NCI-H510A (cell line): ENCODE results near the gene KRTAP5-3.
"Not testable (repeated sequence)": the region's sequence is repeated elsewhere in the genome, so short reads cannot be mapped to it uniquely, and the experiment has no call there.

Experiments
- DNase-seq: peaks from one replicate; lab custom pipeline; 2025; lab: John Stamatoyannopoulos, UW

KRTAP5-3 gene

DNA sequence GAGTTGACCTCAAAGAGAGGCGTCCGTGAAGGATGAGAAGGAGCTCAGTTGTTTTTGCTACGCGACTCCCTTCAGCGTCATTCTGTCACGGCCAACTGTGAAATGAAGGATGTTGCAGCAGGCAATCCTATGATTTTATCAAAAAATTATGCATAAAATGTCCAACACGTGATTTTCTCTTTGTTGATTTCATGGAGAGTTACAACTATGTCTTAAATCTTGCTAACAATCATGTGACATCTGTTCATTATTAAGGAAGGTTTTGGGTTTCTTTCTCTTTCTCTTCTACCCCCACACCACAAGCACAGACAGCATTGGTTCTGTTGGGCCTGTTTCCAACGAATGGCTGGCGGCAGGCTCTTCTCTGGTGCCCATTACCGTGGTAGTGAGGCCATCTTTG lies 10.0 kb upstream of the KRTAP5-3 start:
- no peak for DNase-seq

DNA sequence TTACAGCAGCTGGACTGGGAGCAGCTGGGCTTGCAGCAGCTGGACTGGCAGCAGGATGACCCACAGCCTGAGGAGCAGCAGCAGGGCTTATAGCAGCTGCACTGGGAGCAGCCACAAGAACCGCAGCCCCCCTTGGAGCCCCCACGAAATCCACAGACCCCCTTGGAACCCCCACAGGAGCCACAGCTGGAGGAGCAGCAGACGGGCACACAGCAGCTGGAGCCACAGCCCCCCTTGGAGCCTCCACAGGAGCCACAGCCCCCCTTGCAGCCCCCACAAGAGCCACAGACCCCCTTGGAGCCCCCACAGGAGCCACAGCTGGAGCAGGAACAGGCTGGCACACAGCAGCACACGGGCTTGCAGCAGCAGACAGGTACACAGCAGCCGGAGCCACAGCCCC lies 362 bp downstream of the KRTAP5-3 start:
- DNase-seq = not testable (repeated sequence)

DNA sequence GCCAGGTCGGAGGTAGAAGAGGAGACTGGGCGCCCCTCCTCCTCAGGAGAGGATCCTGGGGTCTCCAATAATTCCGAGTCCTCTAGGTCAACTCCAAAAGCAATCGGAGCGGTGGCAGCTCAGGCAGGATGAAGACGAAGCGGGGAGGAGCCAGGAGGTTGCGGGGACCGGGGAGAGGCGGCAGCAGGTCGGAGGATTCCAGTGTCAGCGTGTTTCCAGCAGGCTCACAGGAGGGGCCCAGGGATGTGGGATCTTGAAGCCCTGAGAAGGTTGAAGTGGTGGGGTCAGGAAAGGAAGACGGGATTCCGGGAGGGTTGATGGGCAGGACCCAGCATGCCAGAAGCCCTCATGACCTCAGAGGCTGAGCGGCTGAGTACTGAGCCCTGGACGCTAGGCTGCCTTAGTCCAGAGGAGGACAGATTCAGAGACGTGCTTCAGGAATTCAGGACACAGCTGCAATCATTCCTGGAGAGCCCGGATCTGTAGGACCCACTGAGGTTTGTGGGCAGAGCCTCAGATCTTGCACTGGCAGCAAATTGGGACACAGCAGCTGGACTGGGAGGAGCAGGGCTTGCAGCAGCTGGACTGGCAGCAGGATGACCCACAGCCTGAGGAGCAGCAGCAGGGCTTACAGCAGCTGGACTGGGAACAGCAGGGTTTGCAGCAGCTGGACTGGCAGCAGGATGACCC lies 962 bp downstream of the KRTAP5-3 start:
- not testable (repeated sequence) for DNase-seq

DNA sequence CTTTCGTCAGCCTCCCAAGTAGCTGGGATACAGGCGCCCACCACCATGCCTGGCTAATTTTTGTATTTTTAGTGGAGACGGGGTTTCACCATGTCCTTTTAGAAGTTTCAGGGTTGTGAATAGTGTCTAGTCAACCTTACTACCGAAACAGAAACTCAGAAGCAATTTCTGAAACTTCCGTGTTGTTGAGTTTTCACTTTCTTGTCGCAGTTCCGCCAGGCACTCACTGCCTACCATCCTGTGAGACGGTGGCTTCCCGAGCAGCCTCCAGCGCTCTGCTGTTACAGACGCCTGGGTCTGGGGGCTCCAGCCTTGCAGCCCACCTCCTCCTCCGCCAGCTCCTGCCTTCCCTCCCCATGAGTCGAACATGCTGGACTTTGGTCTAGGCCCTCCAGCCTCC lies 2.3 kb downstream of the KRTAP5-3 start:
- DNase-seq = not testable (repeated sequence)

DNA sequence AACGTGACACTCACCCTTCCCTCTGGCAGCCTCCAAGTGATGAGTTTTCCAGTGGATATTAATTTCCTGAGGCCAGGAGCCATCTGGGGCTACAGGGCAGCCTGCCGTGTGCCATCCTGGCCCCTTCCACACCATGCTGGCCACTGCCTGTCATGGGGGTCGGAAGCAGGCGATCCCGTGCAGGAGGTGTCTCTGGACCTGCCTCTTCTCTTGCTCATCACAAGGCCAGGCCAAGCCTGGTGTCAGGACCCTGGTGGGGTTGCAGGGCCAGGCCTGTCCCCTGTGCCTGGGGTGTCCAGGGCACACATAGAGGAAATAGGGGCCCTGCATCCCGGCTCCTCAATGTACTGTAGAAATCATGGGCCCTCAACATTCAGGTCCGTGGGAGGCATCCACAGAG lies 3.6 kb downstream of the KRTAP5-3 start:
- no peak for DNase-seq

DNA sequence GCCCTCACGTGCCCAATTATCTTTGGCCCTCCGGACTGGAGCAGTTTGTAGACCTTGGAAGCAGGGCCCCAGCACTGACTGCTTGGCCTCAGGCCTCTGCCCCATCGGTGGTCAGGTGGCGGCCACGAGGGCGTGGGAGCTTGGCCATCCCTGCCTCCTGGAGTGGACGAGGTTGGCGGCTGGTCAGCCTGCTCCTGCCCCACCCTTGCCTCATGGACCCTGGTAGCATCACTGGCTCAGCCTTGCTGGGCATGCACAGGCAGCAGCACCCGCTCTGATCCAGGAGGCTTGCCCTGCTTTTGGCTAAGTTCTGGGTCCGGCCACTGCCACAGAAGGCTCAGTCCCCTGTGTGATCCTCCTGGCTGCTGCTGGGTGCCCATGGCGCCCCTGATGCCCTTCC lies 4.1 kb downstream of the KRTAP5-3 start:
- DNase-seq = no peak

DNA sequence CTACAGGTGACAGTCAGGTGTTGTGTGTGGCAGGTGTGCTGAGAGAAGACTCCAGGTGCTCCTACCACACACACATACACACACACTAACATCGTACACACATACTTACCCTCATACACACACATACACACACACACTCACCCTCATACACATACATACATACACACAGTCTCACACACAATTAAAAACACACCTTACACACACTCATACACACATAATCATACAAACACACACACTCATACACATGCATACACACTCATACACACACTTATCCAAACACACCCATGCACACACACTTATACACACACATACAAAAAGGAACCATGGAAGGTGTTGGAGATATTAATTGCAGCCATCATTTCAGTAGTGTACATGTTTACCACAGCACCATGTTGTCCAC lies 4.6 kb downstream of the KRTAP5-3 start:
- DNase-seq = no peak

DNA sequence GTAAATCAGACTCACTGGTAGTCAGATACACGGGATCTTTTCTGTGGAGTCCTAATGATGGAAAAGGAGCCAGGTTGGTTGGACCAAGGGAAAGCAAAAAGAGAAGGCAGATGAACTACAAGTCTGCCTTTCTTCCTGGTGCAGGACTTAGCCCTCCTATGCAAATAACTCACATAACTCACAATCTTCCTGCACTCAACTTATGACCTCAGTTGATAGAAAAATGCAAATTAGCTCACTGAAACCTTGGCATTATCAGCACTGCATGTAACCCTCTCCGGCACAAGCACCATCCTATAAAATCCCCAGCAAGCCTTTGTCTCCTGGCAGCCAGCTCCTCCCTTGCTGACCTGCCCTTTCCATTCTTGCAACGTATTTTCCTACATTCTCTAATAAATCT lies 6.6 kb downstream of the KRTAP5-3 start:
- not testable (repeated sequence) for DNase-seq

DNA sequence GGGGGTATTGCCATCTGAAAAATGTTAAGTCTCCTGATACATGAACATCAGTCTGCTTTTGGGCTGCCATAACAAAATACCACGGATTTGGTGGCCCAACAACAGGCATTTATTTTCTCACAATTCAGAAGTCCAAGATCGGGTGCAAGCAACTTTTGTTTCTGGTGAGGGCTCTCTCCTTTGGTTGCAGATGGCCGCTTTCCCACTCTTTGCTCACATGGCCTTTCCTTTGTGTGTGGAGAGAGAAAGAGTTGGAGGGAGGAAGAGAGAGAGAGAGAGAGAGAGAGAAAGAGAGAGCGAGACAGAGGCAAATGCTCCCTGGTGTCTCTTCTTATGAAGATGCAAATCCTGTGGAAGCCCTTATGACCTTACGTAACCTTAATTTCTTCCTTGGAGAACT lies 7.6 kb downstream of the KRTAP5-3 start:
- no peak for DNase-seq

DNA sequence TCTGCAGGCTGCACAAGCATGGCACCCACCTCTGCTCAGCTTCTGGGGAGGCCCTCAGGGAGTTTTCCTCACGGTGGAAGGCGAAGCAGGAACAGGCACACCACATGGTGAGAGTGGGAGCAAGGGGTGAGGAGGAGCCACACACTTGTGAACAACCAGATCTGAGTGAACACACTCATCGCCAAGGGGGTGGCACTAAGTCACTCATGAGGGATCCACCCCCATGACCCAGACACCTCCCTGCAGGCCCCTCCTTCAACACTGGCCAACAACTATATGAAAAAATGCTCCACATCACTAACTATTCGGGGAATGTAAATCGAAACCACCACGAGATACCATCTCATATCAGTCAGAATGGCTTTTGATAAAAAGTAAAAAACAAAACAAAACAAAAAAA lies 9.4 kb downstream of the KRTAP5-3 start:
- DNase-seq = no peak

DNA sequence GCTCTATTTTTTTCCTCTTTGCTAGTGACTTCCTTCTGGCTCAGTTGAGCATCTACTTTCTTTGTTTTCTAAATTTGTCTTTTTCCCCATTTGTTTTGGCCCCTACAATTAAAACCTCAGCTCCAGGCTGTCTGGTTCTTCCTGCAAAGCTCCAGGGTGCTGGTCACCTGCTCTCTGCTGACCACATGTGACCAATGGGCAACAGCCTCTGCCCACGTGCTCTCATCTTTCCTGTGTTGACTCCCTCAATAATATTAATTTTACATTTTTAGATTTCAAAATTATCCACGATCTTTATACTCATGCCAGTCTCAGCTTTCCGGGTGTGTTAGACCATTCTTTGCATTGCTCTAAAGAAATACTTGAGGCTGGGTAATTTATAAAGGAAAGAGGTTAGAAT lies 9.9 kb downstream of the KRTAP5-3 start:
- DNase-seq = not testable (repeated sequence)

DNA sequence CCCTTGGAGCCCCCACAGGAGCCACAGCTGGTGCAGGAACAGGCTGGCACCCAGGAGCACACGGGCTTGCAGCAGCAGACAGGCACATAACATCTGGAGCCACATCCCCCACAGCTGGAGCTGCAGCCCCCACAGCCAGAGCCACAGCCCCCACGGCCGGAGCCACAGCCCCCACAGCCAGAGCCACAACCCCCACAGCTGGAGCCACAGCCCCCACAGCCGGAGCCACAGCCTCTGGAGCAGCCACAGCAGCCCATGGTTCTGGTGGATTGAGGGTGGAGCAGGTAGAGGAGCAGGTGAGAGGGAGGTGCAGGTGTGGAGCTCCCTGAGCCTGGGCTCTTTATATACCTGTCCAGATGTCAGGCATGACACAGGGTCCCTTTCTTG lies 10.3 kb downstream of the KRTAP5-3 start, which contains the start of gene KRTAP5-2:
KRTAP5-2 (minus strand) TSS at position 301 of the 387 bp plus-strand sequence; CDS start at position 257, 44 bp downstream.
- no peak for DNase-seq

DNA sequence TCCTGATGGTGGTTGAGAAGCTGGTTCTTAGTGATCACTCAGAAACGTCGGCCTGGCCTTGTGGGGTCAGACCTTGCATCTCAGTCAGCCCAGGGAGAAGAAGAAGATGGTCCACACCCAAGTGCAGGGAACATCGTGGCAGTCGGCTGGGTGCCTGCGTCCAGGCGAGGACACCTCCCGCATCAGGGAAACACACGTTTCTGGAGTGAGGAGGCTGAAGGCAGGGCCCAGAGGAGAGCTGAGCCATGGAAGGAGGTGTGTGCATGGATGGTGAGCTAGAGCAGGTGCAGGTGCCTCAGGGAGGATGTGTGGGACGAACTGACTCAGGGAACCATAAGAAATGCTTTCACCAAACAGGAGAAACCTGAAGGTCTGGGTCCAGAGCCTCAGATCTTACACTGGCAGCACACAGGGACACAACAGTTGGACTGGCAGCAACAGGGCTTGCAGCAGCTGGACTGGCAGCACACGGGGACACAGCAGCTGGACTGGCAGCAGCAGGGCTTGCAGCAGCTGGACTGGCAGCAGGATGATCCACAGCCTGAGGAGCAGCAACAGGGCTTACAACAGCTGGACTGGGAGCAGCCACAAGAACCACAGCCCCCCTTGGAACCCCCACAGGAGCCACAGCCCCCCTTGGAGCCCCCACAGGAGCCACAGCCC lies 10.8 kb downstream of the KRTAP5-3 start:
- DNase-seq = no peak

DNA sequence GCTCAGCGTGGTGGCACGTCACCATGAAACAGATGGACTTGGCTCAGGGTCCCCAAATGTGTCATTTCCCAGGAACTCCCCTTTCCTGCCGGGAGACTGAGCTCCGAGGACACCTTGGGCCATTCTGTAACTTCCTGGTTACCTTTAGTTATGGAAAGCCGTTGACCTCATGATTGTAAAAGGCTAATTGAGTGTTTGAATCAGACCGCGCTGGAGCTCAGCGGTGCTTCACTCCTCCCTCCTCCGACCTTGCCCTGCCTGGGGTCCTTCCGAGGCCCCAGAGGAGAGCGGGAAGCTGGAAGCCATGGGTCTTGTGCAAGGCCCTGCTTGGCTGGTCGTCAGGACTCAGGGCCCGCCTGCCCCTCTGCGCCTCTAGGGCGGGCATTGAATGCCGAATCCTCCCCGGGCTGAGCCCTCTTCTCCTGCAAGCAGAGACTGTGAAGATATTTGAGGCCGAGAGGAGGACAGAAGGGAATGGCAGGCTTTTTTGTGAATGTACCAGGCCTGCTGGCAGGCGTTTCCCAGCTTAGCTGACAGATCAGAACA lies 11.6 kb downstream of the KRTAP5-3 start:
- not testable (repeated sequence) for DNase-seq

DNA sequence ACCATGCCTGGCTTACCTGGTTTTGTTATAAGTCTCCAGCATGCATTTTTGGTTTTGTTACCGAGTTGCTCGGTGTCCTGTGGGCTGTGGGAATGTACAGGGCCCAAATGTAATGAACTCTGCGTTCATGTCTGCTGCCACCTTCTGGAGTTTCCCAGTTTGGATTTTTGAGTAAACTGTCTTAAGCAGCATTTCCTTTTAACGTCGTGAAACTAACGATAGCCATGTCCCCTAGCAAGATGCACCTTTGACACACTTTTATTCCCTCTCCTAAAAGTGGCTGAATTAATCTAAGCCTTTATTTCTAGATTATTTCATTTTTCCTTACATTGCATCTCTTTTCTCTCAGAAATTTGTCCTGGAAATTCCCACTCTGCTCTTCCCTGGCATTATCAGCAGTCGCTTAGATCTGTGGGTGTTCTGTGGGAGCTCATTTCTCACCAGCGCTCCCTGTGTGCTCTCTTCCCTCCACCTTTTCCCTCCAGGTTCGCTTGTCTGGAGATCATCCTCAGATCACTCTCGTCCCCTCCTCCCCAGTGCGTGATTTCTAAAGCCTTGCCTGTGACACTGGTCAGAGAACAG lies 12.2 kb downstream of the KRTAP5-3 start:
- DNase-seq = not testable (repeated sequence)

DNA sequence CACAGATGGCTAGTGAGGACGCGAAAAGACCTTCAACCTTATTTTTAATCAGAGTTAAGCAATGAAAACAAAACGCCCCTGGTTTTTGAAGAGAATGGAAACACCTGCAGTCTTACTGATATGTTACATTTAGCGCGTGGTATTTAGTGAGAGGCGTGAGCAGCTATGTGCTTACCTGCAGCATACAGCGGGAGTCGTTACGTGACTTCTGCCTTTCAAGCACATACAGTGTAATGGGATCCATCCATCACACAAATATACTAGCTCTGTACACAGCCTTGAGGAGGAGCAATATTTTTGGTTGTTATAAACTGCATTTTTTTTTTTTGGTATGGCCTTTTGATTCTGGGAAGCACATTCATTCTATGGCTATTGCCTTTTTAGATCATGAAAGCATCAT lies 15.6 kb downstream of the KRTAP5-3 start:
- no peak for DNase-seq

DNA sequence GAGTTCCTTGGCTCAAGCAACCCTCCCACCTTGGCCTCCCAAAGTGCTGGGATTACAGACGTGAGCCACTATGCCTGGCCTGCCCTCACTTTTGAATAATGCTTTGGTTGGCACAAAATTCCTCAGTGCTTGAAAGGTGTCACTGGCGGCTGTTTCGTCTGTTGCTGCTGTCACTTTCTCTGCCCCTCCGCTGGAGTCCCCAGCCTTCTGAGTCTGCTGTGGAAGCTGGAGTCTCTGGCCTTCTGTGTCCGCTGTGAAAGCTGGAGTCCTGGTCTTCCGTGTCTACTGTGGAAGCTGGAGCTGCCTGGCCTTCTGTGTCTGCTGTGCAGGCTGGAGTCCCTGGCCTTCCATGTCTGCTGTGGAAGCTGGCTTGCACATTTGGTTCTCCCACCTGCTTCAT lies 18.3 kb downstream of the KRTAP5-3 start:
- DNase-seq = no peak

DNA sequence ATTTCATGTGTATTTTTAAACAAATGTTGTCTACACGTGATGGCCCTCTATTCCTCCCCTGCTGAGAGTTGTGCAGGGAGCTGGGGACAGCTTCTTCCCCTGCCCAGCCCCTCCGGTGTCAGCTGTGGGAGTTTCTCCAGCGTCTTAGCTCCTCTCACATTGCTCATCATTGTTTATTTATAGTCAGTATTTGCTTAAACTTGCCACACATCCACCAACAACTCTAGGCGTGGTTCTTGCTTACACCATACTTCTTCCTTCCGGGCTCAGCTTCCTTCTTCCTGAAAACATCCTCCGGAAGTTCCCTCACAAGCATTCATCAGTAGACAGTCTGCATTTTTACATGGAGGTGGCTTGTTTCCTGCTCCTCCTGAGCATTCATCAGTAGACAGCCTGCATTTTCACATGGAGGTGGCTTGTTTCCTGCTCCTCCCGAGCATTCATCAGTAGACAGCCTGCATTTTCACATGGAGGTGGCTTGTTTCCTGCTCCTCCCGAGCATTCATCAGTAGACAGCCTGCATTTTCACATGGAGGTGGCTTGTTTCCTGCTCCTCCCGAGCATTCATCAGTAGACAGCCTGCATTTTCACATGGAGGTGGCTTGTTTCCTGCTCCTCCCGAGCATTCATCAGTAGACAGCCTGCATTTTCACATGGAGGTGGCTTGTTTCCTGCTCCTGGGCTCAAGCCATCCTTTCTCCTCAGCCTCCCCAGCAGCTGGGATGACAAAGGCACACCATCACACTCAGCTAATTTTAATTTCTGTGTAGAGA lies 18.9 kb downstream of the KRTAP5-3 start:
- DNase-seq = not testable (repeated sequence)

DNA sequence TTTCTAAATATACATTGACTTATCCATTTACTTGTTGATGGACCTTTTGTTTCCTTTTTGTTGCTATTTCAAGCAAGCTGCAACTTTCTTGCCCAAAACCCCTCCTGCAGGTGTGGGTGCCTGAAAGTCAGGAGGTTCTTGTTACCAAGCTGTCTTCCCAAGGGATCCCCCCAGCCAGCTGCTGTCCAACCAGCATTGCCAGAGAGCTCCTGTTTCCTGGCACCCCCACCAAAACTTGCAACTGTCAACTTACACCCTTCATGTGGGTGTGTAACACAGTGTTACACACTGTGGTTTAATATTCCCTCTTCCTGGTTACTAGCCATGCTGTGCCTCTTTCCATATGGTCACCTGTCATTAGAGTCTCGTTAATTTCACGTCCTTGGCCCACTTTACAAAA lies 21.6 kb downstream of the KRTAP5-3 start:
- DNase-seq = no peak

DNA sequence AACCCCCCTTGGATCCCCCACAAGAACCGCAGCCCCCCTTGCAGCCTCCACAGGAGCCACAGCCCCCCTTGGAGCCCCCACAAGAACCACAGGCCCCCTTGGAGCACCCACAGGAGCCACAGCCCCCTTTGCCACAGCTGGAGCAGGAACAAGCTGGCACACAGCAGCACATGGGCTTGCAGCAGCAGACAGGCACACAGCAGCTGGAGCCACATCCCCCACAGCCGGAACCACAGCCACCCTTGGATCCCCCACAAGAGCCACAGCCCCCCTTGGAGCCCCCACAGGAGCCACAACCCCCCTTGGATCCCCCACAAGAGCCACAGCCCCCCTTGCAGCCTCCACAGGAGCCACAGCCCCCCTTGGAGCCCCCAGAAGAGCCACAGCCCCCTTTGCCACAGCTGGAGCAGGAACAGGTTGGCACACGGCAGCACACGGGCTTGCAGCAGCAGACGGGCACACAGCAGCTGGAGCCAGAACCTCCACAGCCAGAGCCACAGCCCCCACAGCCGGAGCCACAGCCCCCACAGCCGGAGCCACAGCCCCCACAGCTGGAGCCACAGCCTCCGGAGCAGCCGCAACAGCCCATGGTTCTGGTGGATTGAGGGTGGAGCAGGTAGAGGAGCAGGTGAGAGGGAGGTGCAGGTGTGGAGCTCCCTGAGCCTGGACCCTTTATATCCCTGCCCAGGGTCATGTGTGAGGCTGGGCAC lies 23.4 kb downstream of the KRTAP5-3 start, which contains the start of gene KRTAP5-1:
KRTAP5-1 (minus strand) TSS at position 623 of the 710 bp plus-strand sequence; CDS start at position 589, 34 bp downstream.
- not testable (repeated sequence) for DNase-seq

DNA sequence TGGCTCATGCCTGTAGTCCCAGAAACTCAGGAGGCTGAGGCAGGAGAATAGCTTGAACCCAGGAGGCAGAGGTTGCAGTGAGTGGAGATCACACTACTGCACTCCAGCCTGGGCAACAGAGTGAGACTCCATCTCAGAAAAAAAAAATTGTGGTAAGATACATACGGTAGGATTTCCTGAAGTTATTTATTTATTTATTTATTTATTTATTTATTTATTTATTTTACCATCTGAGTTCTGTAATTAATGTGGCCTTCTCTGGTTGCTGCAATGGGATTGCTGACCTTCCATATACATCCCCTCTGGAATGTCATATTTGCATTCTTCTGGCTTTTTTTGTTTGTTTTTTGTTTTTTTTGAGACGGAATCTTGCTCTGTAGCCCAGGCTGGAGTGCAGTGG lies 25.4 kb downstream of the KRTAP5-3 start:
- DNase-seq = not testable (repeated sequence)
